HG03457 (cell line): ENCODE measurements around the gene DENND6A.
"Not testable (repeated sequence)": the region's sequence is repeated elsewhere in the genome, so short reads cannot be mapped to it uniquely, and the experiment has no call there.

Experiments
- ATAC-seq: cut with Tn5 transposase; IDR thresholded peaks from one replicate; pipeline ENCODE4 v1.9.1; 2021; ENCODE audit warnings: moderate number of reproducible peaks; ENCODE audit not compliant: unreplicated experiment

Gene DENND6A, protein sequence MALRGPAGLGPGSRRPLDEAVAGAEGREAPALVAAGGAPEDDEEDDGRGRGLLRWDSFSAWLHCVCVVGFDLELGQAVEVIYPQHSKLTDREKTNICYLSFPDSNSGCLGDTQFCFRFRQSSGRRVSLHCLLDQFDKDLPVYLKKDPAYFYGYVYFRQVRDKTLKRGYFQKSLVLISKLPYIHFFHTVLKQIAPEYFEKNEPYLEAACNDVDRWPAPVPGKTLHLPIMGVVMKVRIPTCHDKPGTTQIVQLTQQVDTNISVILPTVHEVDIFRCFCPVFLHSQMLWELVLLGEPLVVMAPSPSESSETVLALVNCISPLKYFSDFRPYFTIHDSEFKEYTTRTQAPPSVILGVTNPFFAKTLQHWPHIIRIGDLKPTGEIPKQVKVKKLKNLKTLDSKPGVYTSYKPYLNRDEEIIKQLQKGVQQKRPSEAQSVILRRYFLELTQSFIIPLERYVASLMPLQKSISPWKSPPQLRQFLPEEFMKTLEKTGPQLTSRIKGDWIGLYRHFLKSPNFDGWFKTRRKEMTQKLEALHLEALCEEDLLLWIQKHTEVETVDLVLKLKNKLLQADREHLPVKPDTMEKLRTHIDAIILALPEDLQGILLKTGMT

DNA sequence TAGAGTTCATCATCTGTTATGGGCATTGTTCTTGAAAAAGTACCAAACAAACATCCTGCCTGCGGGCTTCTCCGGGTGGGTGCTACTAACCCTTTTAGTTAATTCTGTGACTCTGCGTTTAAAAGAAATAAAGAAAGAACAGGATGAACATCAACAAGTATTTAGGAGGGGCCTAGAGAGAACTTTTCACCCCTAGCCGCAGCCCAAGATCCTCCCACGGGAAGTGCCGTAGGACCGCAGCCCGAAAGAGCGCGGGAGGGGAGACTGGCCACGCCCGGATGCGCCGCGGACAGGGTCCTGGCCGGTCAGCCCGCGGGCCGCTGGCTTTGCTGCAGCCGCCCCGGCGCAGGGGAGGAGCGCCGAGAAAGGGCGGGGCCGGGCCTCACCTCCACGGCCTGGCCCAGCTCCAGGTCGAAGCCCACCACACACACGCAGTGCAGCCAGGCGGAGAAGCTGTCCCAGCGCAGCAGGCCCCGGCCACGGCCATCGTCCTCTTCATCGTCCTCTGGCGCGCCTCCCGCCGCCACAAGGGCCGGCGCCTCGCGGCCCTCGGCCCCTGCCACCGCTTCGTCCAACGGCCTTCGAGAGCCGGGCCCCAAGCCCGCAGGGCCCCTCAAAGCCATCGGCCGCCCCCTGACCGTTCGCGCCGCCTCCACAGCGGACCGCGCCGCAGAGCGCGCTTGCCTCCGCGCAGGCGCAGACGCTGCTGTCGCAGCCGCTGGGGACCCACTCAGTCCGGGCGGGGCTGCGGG is at the start of gene DENND6A:
DENND6A (minus strand) TSS at position 682 of the 752 bp plus-strand sequence; CDS start at position 623, 59 bp downstream.
- ATAC-seq: peak; percentile 73

DNA sequence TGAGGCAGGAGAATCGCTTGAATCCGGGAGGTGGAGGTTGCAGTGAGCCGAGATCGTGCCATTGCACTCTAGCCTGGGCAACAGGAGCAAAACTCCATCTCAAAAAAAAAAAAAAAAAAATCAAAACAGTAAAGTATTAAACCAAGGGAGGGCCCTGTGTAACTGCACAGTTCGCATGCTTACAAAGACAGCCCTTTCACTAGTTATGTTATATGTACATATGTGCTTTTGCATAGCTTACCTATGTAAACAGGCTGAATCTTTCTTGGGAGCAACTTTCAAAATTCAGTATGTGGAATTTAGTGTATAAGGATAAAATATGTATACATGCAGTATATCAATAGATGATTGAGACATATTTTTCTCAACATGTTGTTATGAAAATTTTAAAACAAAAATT is 47.1 kb upstream of the DENND6A start:
- ATAC-seq: no peak

DNA sequence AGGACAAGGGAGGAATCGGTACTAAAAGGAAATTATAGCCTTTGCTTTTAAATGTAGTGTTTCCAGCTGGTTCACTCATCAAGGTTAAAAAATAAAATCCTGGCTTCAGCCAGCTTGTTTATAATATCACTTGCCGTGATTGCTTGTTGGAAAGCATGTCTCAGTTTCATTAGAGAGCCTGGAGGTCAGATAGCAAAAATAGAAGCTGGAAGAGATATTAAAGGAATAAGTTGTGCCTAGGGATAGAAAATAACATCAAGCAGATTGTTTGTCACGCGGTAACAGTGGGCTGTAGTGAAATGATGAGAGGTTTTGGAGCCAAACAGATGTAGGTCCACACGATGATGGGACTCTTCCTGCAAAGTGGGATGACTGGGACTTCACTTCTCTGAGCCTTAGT is 45.5 kb upstream of the DENND6A start:
- ATAC-seq: no peak

DNA sequence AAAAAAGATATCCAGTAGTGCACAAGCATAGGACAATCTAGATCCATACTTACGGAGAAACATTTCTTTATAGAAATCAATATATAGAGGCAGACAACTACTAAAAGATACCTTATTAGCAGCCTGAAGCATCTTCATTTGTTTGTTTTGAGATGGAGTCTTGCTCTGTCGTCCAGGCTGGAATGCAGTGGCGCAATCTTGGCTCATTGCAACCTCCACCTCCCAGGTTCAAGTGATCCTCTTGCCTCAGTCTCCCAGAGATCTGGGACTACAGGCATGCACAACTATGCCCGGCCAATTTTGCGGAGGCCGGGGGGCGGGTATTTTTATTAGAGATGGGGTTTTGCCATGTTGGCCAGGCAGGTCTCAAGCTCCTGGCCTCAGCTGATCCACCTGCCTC is 45.0 kb upstream of the DENND6A start:
- no peak for ATAC-seq

DNA sequence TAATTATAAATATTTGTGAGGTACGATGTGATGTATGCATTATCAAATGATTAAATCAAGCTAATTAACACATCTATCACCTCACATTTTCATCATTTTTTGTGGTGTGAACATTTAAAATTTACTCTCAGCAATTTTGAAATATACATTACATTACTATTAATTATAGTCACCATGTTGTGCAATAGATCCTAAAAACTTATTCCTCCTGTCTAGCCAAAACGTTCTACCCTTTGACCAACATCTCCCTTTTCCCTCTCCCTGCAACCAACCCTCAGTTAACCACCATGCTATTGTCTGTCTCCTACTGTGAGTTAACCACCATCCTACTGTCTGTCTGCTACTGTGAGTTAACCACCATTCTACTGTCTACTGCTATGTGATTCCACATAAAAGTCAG is 42.5 kb upstream of the DENND6A start:
- ATAC-seq: no peak

DNA sequence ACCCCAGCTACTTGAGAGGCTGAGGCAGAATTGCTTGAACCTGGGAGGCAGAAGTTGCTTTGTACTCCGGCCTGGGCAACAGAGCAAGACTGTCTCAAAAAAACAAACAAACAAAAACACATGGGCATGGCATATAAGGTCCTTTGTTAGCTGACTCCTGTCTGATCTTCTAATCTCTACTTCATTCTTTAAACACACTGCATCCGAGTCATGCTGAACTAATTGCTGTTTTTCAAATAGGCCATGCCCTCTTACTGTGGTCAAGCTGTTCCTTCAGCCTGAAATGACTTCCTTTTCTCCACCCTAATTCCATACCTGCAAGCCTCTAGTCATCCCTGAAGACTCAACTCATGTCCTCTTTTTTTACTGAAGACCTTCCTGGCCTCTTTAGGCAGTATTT is 40.9 kb upstream of the DENND6A start:
- ATAC-seq: no peak

DNA sequence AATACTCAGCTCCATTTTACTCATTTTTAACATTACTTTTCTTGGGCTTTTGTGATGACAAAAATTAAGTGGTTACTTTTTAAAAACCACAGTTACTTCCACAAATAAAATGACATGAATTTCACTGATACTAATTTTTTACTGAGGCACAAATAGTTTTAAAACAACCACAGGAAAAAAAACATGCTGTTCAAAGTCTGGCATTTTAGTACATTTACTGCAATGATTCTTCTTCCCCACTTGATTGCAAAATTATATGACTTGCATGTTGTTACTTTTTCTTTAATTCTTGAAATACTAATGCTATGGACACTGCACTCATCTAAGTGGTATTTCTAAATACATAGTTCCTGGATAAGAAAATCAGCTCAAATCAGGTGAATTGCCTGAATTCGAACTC is 38.4 kb upstream of the DENND6A start:
- no peak for ATAC-seq

DNA sequence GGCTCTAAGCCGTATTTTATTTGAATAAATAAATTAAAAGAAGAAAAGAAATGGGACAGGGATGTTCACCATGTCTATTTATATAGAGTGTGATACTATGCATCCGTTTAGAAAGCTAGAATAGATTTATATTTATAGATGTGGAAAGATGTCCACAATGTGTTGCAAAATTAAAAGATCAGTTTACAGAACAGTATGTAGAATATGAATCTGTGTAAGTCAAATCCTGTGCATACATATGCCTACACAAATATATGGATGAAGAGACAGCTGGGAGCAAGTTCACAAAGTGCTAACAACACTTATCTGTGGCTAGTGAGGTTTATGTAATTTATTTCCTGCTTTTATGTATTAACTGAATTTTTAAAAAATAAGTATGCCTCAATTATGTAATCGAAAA is 37.8 kb upstream of the DENND6A start:
- no peak for ATAC-seq

DNA sequence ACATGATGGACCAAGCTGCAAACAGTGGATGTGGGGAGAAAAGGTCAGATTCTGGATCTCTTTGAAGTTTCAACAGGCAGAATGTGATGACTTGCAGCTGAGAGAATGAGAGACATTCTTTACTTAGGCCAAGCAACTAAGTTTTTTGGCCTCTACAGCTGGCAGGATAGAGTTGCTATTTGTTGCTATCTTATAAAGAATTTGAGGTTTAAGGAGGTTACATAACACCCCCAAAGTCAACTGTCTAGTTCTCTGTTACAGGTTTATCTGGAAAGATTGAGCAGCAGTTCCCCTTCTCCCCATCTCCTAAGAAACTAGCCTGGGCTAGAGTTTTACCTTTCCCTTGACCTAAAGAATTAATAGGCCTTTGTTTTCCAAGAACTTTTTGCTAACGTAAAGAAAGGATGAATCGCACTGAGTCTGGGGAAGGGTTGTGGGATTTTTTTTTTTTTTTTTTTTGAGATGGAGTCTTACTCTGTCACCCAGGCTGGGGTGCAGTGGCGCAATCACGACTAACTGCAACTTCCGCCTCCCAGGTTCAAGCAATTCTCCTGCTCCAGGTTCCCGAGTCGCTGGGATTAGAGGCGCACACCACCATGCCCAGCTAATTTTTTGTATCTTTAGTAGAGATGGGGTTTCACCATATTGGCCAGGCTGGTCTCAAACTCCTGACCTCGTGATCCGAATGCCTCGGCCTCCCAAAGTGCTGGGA is 36.6 kb upstream of the DENND6A start:
- no peak for ATAC-seq

DNA sequence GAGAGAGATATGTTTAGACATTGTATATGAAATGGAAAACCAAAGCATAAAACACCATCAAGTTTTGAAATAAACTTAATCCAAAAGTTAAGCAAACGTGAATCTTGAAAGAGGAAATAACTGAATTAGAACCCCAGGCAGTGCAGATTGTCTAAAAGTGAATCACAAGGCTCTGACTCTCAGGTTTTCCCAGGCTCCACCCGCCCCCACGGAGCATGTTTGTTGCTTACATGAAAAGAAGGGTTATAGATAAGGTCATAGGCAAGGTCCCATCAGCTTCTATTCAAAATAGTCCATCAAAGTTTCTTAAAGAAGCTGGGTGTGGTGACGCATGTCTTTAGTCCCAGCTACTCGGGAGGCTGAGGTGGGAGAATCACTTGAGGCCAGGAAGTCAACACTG is 34.2 kb upstream of the DENND6A start:
- no peak for ATAC-seq

DNA sequence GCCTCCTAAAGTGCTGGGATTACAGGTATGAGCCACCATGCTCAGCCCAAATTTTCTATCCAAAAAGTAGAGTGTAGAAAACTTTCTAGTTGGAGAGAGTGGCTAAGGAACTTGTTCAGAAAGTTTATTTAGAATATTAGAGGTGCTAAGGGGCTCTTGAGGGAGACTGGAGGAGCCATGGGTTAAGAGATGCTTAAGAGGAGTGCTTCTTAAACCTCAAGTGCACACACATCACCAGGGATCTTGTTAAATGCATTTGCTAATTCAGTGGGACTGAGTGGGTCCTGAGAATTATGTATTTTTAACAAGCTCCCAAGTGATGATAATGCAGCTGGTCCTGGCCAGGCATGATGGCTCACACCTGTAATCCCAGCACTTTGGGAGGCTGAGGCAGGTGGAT is 33.5 kb upstream of the DENND6A start:
- no peak for ATAC-seq

DNA sequence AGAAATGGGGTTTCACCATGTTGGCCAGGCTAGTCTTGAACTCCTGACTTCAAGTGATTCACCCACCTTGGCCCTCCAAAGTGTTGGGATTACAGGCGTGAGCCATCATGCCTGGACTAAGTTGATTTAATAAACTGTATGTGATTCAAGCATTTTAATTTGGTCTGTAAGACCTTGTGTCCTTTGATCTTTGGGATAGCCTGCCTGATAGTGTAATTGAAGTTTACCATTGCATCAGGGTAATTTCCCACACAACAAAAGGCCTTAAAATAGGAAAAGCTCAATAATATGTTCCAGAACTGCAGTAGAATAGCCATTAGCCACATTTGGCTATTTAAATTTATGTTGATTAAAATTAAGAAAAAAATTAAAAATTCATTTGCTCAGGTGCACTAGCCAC is 25.2 kb upstream of the DENND6A start:
- ATAC-seq: no peak

DNA sequence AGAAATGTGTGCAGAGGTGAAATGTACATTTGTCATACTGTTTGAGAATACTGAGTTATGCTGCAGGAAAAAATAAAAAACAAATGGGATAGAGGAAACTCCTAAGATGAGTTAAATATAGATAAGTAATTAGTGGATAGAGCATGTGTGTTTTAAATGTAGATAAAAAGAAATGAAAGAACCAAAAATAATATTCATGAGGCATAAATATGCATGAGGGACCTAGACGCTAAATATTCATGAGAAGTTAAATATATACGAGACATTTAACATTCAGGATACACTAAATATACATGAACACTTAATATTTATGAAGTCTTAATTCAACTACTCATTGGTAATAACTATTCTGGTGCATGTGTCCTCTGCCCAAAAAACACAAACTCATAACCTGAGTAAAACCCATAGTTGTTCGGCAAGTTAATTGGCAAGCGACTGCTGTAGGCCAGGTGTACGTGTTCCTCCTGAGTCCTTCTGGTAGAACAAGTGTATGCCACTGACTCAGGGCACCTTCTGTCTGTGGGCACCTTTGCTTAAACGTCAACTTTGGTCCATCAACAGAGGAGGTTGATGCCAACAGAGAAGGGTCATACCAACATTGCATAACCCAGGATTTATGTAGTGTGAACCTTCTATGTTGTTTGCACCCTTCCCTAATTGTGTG is 24.5 kb upstream of the DENND6A start:
- ATAC-seq: no peak

DNA sequence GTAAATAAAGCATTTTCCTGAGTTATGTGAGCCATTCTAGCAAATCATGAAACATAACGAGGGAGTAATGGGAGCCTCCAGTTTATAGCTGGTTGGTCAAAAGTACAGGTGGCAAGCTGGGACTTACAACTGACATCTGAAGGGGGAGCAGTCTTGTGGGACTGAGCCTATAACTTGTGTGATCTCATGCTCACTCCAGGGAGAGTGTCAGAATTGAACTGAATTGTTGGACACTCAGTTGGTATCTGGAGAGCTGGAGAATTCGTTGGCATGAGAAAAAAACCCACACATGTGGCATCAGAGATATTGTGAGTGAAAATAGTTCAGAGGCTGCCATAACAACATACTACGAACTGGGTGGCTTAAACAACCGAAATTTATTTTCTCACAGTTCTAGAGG is 22.8 kb upstream of the DENND6A start:
- no peak for ATAC-seq

DNA sequence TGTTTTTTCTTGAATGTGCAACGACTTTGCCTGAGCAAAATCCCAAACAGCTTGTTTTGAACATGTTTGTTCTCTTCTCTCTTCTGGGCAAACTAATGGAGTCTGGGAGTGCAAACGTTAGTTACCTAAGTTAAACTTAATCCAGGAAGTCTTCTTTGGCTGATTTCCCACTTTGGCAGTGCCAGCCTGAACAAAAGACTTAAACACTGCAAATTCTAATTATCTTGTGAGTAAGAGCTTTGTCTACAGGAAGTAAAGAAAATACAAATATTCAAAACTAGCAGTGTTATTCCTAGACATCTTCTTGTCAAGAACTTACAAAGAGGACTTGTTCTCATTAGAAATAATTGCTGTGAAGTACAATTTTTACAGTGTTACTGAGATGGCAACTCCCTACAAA is 16.7 kb upstream of the DENND6A start:
- no peak for ATAC-seq

DNA sequence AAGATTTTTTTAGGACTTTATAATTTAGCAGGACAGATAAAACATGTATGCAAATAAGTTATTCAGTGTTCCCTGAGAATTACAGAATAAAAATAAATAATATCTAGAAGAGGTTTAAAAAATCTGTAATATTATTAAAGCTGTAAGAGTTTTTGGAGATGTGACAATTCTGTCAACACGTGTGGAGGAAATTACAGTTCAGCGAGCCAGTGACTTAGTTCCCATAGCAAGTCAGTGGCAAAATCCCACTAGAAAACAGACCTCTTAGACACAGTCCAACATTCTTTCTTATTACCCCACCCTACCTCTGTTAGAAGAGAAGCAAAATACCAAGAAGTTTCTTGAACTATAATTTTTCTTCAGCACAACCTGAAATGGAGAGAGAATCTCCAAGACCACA is 16.2 kb upstream of the DENND6A start:
- ATAC-seq: no peak

DNA sequence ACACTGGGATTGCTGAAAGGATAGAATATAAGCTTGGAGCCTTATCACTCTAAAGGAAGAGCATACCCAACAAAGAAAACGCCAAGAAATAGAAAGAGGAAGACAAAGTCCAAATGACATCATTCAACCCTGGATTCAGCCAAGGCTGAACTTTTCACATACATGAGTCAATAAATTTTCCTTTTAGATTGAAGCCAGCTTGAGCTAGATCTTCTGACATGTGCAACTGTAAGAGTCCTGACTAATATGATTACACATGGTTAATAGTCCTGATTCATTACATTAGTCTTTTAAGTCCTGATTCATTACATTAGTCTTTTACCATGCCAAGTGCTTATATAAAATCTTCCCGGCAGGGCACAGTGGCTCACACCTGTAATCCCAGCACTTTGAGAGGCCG is 13.6 kb upstream of the DENND6A start:
- ATAC-seq: no peak

DNA sequence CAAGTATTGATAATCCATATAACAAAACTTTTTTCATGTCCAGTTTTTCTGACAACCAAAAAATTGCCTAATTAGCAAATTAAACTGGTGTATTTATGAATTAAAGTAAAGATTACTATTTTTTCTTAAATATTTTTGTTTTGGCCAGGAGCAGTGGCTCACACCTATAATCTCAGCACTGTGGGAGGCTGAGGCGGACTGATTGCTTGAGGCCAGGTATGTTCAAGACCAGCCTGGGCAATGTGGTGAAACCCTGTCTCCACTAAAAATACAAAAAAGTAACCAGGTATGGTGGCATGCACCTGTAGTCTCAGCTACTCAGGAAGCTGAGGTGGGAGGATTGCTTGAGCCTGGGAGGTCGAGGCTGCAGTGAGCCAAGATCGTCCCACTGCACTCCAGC is 12.5 kb upstream of the DENND6A start:
- ATAC-seq: not testable (repeated sequence)

DNA sequence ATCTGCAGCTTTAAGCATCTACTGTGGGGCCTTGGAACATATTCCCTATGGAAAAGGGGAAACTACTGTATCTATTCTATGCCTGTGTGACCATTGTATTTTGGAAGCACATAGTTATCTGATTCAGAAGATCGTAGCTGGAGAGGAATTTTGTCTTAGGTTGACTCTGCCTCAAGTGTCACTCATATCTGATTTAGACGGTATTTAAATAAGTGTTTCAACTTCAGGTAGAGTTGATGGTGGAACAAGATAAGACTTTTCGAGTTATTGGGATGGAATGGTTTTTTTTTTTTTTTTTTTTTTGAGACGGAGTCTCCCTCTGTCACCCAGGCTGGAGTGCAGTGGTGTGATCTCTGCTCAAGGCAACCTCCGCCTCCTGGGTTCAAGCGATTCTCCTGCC is 8.9 kb upstream of the DENND6A start:
- no peak for ATAC-seq

DNA sequence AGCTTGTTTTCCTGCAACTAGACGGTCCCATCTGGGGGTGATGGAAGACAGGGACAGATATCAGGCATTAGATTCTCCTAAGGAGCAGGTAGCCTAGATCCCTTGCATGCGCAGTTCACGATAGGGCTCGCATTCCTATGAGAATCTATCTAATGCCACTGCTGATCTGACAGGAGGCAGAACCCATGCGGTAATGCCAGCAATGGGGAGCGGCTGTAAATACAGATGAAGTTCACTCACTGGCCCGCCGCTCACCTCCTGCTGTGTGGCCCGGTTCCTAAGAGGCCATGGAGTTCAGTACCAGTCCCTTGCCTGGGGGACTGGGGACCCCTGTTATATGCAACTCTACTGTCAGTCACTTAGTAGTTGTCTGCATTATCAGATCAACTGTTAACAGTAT is 7.9 kb upstream of the DENND6A start:
- ATAC-seq: no peak

DNA sequence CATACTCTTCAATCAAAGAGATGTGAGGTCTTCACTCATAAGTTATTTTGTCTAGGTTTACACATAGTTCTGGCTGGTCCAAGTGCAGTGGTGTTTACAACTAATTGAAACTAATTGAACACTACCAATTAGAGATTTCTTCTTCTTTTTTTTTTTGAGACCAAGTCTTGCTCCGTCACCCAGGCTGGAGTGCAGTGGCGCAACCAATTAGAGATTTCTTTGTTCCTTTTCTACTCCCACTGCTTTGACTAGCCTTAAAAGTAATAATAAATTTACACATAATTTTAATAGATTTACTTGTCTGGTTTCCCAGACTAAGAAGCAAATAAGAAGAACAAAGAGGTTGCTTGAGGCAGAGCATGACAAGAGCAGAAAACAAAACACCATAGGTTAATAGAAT is 6.7 kb upstream of the DENND6A start:
- ATAC-seq: no peak
